Activated T-cell treated with anti-CD3 and anti-CD28 coated beads, Interleukin-2, amount 50 U/mL, for 48 hours (primary cell): ENCODE data around the gene MMP17.
"Not testable (repeated sequence)": the region's sequence is repeated elsewhere in the genome, so short reads cannot be mapped to it uniquely, and the experiment has no call there.

Experiments
- DNase-seq, 2 experiments: peaks; one replicate each; pipeline ENCODE4 v3.0.0-alpha.2; 2020

The MMP17 gene

DNA sequence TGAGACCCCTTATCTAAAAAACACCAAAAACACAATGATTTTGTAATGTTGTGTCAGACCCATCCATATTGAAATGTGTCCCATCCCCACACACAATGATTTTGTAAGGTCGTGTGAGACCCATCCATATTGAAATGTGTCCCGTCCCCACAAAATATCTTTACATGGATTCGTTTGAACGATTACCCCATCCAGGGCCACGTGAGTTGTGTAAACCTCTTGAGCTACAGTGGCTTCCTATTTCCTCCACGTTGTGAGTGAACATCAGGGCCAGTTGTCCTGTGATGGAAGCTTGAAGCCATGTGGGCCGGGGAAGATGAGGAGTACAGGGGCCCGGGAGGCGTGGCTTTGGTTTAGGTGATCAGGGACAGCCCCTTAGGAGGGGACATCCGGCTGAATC is 39.3 kb downstream of the MMP17 start:
- DNase-seq = no peak

DNA sequence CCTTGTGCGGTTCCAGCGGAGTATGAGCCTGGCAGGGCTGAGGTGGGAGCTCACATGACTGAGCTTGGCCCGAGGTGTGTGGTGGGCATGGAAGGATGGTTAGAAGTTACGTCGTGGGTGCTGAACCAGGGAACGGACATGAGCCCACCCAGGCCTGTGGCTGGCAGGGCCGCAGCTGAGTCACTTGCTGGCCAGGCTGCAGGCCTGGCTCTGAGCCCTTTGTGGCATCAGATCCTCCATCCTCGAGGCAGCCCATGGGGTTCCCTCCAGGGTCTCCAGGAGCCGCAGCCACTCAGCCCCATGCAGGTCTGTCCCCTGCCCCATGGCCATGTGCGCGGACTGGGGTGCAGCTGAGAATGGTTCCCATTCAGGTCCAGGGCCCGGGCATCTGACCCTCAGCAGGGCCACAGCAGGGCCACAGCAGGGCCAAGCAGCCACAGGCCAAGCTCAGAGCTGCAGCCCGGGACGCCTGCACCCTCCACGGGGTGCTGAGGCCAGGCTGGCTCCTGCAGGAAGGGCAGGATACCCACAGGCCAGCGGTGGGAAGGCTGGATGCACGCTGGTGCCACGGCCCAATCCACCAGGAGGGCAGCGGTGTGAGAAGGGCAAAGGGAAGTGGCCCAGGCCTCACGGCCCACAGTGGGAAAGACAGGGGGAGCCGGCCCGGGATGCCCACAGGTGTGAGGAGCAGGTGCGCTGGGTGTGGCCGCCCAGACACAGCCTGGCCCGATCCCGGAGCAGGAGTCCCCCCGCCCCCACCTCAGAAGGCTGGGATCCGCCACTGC is 39.9 kb downstream of the MMP17 start:
- no peak for DNase-seq

DNA sequence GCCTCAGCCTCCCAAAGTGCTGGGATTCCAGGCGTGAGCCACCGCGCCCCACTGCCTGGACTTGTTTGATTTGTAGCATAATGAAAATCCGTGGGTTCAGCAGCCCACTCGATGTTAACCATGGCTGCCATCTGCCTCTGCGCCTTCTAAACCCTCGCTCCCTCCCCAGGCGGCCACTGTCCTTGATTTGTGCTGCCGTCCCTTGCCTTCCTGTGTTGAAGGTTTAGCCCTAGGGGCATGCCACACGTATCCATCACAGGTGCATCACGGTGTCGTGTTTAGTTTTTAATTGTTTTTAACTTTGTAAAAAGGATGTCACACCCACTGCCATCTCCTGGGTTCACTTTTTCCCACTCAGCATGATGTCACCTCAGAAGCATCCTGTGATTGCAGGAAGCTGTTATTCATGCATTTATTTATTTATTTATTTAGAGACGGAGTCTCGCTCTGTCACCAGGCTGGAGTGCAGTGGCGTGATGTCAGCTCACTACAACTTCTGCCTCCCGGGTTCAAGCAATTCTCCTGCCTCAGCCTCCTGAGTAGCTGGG is 41.8 kb downstream of the MMP17 start:
- DNase-seq = no peak

DNA sequence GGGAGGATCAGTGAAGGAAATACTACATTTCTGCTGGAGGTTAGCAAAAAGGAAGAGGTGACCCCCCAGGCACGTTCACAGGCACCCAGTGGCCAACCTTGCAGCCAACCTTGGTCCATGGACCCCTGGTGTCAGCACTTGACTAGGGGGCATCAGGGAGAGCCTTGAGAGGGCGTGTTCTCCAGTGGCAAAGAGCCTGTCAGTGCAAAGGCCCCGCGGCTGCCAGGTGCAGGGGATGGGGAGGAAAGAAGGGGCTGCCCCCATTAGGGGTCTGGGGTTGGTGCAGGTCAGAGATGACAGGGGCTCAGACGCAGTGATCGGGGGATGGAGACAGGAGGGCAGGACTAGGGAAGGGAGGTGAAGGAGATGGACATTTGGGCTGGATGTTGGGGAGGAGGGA is 43.5 kb downstream of the MMP17 start:
- no peak for DNase-seq

- DNase-seq = no peak
Measured at GRCh38 chr12:131872154-131873051, 44.2 kb downstream of the MMP17 start.

- DNase-seq = no peak
Measured at GRCh38 chr12:131873293-131873692, 45.1 kb downstream of the MMP17 start.

DNA sequence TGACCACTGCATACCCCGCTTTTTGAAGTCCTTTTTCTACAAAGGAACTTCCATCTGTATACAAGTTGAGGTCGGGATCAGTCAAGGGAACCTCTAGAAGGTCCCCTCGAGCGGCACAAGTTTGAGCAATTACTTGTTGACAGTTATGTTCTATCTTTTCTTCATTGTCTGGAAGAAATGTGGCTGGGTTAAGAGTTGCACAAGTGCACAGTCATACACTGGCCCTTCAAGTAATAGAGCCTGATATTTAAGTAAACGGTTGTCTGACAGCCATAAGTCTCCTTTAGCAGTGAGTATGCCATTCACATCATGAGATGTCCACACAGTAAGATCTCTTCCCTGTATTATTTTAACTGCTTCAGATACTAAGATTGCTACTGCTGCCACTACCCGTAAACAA is 46.8 kb downstream of the MMP17 start:
- DNase-seq = not testable (repeated sequence)

GRCh38 chr12:131877216-131877615 is 49.0 kb downstream of the MMP17 start:
- not testable (repeated sequence) for DNase-seq

- DNase-seq = not testable (repeated sequence)
Measured at GRCh38 chr12:131878436-131878835, 50.2 kb downstream of the MMP17 start.

DNA sequence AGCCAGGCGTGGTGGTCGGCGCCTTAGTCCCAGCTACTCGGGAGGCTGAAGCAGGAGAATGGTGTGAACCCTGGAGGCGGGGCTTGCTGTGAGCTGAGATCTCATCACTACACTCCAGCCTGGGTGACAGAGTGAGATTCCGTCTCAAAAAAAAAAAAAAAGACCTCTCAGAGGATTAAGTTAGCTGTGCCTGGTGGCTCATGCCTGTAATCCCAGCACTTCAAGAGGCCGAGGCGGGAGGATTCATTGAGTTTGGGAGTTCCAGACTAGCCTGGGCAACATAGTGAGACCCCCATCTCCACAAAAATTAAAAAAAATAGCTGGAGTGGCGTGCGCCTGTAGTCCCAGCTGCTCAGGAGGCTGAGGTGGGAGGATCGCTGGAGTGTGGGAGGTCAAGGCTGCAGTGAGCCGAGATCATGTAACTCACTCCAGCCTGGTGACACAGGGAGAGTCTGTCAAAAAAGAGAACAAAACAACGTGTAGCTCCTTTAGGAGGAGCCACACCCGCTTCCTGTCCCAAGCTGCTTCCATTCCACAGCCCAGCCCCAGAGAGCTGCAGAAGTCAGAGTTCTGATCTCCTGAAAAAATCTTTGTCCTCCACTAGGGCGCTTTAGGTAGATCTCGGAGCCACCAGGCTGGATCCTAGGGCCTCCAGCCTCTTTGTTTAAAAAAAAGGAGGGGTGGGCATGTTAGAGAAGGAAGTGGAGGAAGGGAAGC is 54.8 kb downstream of the MMP17 start:
- DNase-seq = no peak

DNA sequence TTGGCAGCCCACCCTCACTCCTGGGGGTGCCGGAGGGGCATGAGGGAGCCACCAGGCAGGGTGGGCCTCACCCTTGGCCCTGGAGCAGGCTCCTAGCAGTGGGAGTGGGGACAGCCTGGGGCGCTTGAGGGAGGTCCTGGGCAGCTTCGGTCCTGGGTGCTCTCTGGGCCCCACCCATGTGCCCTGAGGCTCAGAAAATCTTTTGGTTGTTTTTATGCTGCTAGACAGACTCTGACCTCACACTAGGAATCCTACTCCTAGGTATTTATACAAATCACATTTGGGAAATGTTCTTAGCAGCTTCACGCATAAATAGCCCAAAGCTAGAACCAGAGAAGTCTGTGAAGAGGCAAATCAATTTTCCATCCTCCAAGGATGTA is 55.3 kb downstream of the MMP17 start:
- no peak for DNase-seq

DNA sequence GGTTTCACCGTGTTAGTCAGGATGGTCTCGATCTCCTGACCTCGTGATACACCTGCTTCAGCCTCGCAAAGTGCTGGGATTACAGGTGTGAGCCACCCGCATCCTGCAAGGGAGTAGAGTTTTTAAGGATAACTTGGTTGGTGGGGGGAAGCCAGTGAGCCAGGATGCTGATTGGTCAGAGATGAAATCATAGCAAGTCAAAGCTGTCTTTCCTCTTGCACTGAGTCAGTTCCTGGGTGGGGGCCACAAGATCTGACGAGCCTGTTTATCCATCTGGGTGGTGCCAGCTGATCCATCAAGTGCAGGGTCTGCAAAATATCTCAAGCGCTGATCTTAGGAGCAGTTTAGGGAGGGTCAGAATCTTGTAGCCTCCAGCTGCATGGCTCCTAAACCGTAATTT is 56.9 kb downstream of the MMP17 start:
- not testable (repeated sequence) for DNase-seq

DNA sequence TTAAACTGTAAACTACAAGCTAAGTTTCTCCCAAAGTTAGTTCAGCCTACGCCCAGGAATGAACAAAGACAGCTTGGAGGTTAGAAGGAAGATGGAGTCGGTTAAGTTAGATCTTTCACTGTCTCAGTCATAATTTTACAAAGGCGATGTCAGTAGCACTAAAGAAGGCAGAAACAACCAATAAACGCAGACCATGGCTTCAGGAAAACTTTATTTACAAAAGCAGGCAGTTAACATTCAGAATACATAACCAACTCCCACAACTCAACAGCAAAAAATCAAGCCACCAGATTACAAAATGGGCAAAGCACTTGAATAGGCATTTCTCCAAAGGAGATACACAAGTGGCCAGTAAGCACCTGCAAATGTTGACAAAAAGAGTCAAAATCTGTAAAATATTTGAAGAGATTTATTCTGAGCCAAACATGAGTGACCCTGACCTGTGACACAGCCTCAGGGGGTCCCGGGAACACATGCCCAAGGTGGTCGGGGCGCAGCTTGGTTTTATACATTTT is 57.4 kb downstream of the MMP17 start:
- DNase-seq = no peak

GRCh38 chr12:131891722-131892121 is 63.5 kb downstream of the MMP17 start:
- DNase-seq = not testable (repeated sequence)

- no peak for DNase-seq
Measured at GRCh38 chr12:131892711-131893604, 64.8 kb downstream of the MMP17 start.

- DNase-seq = no peak
Measured at GRCh38 chr12:131893605-131894312, 65.6 kb downstream of the MMP17 start.

DNA sequence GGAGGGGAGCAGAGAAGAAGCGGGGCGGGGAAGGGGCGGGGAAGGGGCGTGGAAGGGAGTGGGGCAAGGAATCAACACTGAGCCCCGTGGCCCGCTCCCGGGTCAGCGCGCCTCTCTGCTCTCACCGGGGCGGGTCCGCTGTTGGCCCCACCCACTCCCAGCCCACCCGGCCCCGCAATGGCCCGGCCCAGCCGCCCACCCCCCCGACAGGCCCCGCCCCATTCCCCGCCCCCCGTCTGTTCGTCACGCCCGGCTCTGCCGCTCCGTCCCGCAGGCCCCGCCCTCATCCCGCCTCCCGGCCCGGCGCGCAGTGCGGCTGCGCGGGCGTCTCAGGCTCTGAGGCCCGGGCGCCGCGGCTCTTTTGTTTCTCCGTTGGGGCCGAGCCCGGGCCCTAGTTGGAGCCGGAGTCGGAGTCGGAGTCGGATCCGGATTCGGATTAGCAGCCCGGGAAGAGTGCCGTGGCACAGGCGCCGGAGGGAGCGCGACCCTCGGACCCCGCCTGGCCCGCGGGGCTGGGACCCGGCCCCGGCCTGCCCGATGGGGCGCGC is 66.2 kb downstream of the MMP17 start, which contains the start of gene ULK1:
Gene ULK1, plus strand, starts transcription at position 310 of the 548 bp plus-strand sequence. CDS start 380 bp downstream, outside the sequence.
- DNase-seq = peak; percentile 95 to 96

DNA sequence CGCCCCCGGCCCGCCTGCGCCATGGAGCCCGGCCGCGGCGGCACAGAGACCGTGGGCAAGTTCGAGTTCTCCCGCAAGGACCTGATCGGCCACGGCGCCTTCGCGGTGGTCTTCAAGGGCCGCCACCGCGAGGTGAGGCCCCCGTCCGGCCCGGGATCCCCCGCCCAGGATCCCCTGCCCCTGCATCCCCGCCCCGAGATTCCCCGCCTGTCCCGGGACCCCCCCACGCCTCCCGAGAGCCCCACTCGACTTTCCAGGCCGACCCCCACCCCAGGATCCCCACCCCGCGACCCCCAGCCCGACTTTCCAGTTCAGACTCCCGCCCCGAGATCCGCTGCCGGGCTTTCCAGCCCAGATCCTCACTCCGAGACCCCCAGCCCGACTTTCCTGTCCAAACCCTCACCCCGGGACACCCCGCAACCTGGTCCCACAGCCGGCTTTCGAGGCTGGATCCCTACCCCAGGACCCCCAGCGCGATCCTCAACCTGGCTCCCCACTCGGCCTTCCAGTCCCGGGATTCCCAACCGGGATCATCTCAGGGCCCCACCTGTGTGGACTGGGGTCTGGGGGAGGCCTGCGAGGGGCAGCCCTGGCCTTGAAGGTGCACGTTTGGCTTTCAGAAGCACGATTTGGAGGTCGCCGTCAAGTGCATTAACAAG is 66.9 kb downstream of the MMP17 start:
- peak in 1 of 2 experiments; percentile 52 for DNase-seq

DNA sequence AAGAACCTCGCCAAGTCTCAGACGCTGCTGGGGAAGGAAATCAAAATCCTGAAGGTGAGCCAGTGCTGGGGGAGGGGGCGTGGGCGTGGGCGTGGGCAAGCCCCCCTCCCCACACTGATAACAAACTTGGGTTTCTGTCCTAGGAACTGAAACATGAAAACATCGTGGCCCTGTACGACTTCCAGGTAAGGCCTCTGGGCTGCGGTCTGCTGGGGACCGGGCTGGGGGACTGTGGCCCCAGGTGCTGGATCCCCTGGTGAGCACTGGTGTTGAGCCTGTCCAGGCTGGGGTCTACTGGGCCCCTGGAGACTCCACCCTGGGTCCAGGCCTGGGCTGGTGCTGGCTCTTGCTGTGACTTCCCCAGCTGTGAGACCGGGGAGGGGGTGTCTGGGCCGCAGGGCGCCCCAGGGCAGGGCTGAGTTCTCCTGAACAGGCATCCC is 67.5 kb downstream of the MMP17 start:
- DNase-seq = no peak
